ENCODE data around the gene ANAPC10. TPM values are rescaled to one million over a fixed set of nuclear protein-coding genes. Genes with fewer than 3 reads are reported as not detected.
"Not testable (repeated sequence)": the region's sequence is repeated elsewhere in the genome, so short reads cannot be mapped to it uniquely, and the experiment has no call there.

Gene ANAPC10
- total RNA-seq, 1 donor from 2014 or later = 13.5 TPM

DNA sequence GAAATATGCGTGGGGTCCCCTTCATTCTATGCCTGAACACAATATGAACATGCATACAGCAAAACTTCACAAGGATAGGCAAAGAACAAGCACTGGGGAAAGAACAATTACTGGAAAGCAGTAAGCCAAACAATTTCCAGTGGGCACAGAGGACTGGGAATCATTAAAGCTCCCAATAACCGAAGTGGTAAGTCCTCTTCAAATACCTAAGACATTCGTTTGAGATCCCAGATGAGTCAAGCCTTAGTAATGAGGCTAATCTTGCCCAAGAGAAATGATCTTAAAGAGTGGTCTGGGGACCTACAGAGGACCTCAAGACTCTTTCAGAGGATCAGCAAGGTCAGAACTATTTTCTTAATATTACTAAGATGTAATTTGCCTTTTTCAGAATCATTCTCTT lies 28.6 kb downstream of the ANAPC10 start:
- ATAC-seq = no peak

DNA sequence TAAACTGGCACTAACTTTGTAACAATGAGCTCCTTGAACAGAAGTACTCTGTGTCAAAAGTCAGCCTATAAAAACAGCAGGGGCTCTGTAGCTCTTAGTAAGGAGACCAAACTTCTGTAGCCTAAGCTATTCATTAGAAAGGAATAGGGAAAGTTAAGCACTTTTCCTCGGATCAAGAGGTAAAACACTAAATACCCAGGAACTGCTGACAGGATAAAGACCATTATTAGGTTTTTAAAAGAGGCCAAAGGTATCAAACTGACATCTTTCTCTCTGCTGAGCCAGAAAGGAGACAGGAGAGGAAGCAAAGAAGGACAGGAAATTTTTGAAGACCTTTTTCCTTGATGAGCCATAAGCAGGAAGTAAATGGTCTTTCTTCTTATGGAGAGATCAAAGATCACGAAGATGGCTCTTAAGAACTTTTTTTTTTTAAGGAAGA lies 31.9 kb downstream of the ANAPC10 start:
- no peak for ATAC-seq

DNA sequence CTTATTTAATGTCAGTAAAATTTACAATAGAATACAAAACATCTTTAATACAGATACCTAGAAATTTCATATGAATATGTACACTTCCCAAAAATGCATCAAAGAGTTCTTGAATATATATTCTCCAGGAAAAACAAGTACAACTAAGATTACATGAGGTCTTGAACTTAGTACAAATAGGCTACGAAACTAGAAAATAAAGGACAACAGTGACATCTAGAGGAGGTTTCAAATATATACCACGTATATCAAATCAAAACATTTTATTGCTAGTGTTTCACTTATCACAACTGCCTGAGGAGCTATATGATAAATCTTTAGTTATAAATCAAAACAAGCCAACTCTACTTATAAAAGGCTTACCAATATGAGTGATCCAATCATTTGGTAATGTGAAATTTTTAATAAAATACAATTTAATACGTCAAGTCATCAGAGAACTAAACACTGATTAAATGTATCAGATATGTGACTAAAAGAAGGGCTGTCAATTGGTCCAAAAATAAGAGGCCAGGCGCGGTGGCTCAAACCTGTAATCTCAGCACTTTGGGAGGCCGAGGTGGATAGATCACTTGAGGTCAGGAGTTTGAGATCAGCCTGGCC lies 36.6 kb downstream of the ANAPC10 start:
- ATAC-seq = peak; percentile 44

DNA sequence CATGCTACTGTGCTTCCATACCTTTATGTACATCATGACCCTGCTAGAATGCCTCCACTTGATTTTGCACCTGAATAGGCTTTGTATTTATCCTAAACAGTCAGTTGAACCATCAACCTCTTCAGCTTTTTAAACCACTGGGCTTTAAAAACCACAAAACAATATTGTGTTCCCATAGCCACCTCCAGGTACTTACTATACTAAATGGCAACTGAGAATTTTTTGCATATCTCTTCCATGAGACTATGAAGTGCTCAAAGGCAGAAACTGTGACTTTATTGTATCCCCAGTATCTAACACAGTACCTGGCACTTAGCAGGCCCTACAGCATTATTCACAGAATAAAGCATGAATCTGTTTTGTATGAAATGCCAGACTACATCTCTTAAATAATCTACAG lies 39.7 kb downstream of the ANAPC10 start:
- no peak for ATAC-seq

GRCh38 chr4:145056325-145057130 lies 41.5 kb downstream of the ANAPC10 start:
- no peak for ATAC-seq

GRCh38 chr4:145055533-145056257 lies 42.3 kb downstream of the ANAPC10 start:
- ATAC-seq = no peak

GRCh38 chr4:145049241-145049640 lies 48.8 kb downstream of the ANAPC10 start:
- no peak for ATAC-seq

DNA sequence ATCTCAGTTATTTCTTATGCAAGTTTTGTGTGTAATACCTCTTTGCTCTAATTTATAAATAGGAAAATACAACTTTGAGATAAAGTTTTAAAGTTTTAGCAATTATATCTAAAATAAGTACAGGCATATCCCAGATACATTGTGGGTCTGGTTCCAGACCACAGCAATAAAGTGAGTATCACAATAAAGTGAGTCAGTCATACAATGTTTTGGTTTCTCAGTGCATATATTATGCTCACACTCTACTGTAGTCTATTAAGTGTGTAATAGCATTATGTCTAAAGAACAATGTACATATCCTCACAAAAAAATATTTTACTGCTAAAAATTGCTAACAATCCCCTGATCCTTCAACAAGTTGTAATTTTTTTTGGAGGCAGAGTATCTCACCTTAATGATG lies 49.2 kb downstream of the ANAPC10 start:
- no peak for ATAC-seq

- no peak for ATAC-seq
Measured at GRCh38 chr4:145047151-145047550, 50.8 kb downstream of the ANAPC10 start.

DNA sequence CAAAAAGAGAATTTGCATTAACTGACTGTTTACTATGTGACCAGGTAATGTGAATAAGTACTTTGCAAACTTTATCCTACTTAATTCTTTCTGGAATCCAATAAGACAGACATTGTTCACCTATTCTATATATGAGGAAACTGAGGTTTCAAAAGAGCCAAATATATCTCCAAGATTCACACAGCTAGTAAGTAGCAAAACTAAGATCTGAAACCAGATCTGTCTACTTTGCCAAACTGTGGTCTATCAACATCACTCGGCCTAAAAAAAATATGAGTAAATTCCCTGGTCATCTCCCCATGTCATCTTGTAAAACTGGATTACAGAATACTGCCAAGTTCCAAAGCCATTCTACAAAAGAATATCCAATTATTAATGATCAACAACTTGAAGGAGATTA lies 52.8 kb downstream of the ANAPC10 start:
- no peak for ATAC-seq

GRCh38 chr4:145044341-145044740 lies 53.7 kb downstream of the ANAPC10 start:
- ATAC-seq = no peak

- ATAC-seq = no peak
Measured at GRCh38 chr4:145043306-145043705, 54.7 kb downstream of the ANAPC10 start.

DNA sequence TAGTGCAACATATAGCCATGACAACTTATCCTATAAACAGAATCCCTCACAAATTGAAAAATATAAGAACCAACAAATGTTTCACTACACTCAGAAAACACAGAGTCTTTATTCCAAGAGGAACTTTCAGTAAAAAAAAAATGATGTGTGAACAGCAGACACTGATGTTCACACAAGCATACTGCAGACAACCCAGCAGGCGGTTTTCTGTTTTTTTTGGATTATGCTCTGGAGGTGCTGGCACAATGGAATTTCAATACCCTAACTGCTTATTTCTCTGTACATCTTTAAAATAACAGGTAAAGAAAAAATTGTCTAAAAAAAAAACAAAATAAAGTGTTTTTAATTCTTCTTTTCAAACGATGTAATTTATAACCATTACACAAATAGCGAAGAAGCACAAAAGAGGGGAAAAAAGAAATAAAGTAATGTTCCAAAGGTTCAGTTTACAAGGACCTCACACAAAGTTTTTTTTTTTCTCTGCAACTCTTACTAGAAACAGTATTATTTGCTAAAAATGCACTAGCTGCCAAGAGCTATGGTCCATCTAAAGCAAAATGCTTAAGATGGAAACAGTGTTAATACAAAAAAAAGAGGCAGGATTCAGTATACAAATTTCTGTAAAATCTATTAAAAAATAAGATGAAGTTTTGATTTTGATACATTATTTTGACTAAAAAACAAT lies 55.3 kb downstream of the ANAPC10 start:
- ATAC-seq = no peak

GRCh38 chr4:145041378-145041777 lies 56.6 kb downstream of the ANAPC10 start:
- no peak for ATAC-seq

- ATAC-seq = no peak
Measured at GRCh38 chr4:145035494-145036136, 62.4 kb downstream of the ANAPC10 start.

DNA sequence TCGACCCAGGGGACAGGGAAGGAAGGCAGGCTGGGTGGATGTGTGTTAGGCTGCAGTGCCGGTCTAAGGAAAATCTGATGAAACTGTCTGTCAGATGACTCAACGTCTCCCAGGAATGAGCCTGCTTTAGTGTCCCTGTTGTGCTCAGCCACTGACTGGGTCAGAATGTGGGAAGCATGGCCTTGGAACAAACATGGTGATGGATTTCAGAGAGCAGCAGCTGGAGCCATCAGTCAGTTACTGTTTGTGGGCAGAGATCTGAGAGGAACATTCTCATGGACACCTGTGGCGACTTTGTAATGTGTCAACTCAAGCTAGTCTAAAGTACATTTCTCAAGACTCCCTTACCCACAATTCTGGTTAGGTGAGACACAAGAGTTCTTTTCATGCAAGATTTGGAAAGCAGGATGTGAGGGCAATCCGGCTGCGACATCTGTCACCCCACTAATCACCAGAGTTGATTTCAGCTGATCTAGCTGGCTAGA lies 63.2 kb downstream of the ANAPC10 start:
- peak; percentile 89 for ATAC-seq

- no peak for ATAC-seq
Measured at GRCh38 chr4:145019346-145019745, 78.7 kb downstream of the ANAPC10 start.

DNA sequence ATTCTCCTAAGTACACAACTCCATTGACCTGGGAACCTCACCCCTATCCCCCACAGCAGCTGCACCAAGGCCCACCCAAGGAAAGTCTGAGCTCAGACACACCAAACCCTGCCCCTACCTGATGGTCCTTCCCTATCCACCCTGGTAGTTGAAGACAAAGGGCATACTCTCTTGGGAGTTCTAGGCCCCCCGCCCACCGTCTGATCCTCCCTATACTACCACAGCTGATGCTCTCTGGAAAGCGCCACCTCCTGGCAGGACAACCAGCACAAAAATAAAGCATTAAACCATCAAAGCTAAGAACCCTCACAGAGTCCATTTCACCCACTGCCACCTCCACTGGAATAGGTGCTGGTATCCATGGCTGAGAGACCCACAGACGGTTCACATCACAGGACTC lies 83.6 kb downstream of the ANAPC10 start:
- no peak for ATAC-seq

- ATAC-seq = peak; percentile 63
Measured at GRCh38 chr4:145012841-145013240, 85.2 kb downstream of the ANAPC10 start.

- ATAC-seq = no peak
Measured at GRCh38 chr4:145011636-145012035, 86.4 kb downstream of the ANAPC10 start.

DNA sequence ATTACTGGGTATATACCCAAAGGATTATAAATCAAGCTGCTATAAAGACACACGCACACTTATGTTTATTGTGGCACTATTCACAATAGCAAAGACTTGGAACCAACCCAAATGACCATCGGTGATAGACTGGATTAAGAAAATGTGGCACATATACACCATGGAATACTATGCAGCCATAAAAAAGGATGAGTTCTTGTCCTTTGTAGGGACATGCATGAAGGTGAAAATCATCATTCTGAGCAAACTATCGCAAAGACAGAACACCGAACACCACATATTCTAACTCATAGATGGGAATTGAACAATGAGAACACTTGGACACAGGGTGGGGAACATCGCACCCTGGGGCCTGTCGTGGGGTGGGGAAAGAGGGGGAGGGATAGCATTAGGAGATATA lies 87.7 kb downstream of the ANAPC10 start:
- ATAC-seq = not testable (repeated sequence)

GRCh38 chr4:145003675-145004074 lies 94.3 kb downstream of the ANAPC10 start:
- ATAC-seq = no peak
